ENCODE measurements around the gene NCS1. TPM values are rescaled to one million over a fixed set of nuclear protein-coding genes. Genes with fewer than 3 reads are reported as not detected.
"Not testable (repeated sequence)": the region's sequence is repeated elsewhere in the genome, so short reads cannot be mapped to it uniquely, and the experiment has no call there.

NCS1 gene
- total RNA-seq, 2 experiments from 2014 or later = 19.2 to 21.8 TPM

- ChIA-PET CTCF (interaction anchor here (0.8 to 5.5 kb wide), 12 partner anchors 12 to 354 kb away, joined by 3 to 34 read pairs (median 4); no protein-coding TSS in a partner anchor), POLR2A (no interaction called here)
Observed at GRCh38 chr9:130243015-130243881, 71.0 kb downstream of the NCS1 start.

- CTCF ChIA-PET = interaction anchor here (0.6 to 5.5 kb wide), 6 partner anchors 12 to 445 kb away, joined by 3 to 34 read pairs (median 6); no protein-coding TSS in a partner anchor
- POLR2A ChIA-PET = no interaction called here
Observed at GRCh38 chr9:130243882-130244170, 71.6 kb downstream of the NCS1 start.

GRCh38 chr9:130244548-130245165 lies 72.5 kb downstream of the NCS1 start:
- ChIA-PET POLR2A (no interaction called here), CTCF (interaction anchor here (0.6 to 5.5 kb wide), 5 partner anchors 15 to 446 kb away, joined by 3 to 34 read pairs (median 3); no protein-coding TSS in a partner anchor)

- CTCF ChIA-PET = interaction anchor here (1.1 to 1.2 kb wide), 2 partner anchors 117 to 159 kb away, joined by 3 to 5 read pairs; no protein-coding TSS in a partner anchor
- POLR2A ChIA-PET = no interaction called here
Observed at GRCh38 chr9:130245474-130245873, 73.3 kb downstream of the NCS1 start.

- CTCF ChIA-PET = interaction anchor here (0.6 to 1.3 kb wide), 4 partner anchors 9 to 160 kb away, joined by 3 to 5 read pairs (median 4); no protein-coding TSS in a partner anchor
Observed at GRCh38 chr9:130246126-130246525, 73.9 kb downstream of the NCS1 start.

GRCh38 chr9:130254747-130255630 lies 82.8 kb downstream of the NCS1 start:
- ChIA-PET POLR2A (no interaction called here), CTCF (interaction anchor here (0.7 to 1.0 kb wide), 2 partner anchors 8 to 12 kb away, joined by 3 to 5 read pairs; no protein-coding TSS in a partner anchor)

More at GRCh38 chr9:130246126-130246525, 73.9 kb downstream of the NCS1 start:
- POLR2A ChIA-PET = no interaction called here

- POLR2A ChIA-PET = no interaction called here
- CTCF ChIA-PET = interaction anchor here (0.8 to 1.0 kb wide), 2 partner anchors 12 to 13 kb away, joined by 3 read pairs; no protein-coding TSS in a partner anchor
Observed at GRCh38 chr9:130255631-130256134, 83.5 kb downstream of the NCS1 start.

GRCh38 chr9:130256644-130257043 lies 84.4 kb downstream of the NCS1 start:
- CTCF ChIA-PET = interaction anchor here (0.8 kb wide), 1 partner anchor 13 kb away, joined by 3 read pairs; no protein-coding TSS in a partner anchor
- POLR2A ChIA-PET = no interaction called here

- CTCF ChIA-PET = interaction anchor here (0.7 to 2.1 kb wide), 2 partner anchors 15 to 501 kb away, joined by 7 to 8 read pairs; no protein-coding TSS in a partner anchor
- POLR2A ChIA-PET = not testable (repeated sequence)
Observed at GRCh38 chr9:130258137-130258536, 85.9 kb downstream of the NCS1 start.

GRCh38 chr9:130259044-130259443 lies 86.8 kb downstream of the NCS1 start:
- ChIA-PET CTCF (interaction anchor here (0.7 to 2.1 kb wide), 2 partner anchors 16 to 502 kb away, joined by 7 to 8 read pairs; no protein-coding TSS in a partner anchor), POLR2A (no interaction called here)

GRCh38 chr9:130260816-130261765 lies 88.9 kb downstream of the NCS1 start:
- POLR2A ChIA-PET = no interaction called here
- CTCF ChIA-PET = no interaction called here

GRCh38 chr9:130262061-130262745 lies 90.0 kb downstream of the NCS1 start:
- ChIA-PET CTCF (interaction anchor here (0.7 kb wide), 1 partner anchor 8 kb away, joined by 5 read pairs; no protein-coding TSS in a partner anchor), POLR2A (no interaction called here)

GRCh38 chr9:130262771-130263170 lies 90.6 kb downstream of the NCS1 start:
- ChIA-PET POLR2A (no interaction called here), CTCF (interaction anchor here (0.7 kb wide), 1 partner anchor 8 kb away, joined by 5 read pairs; no protein-coding TSS in a partner anchor)

GRCh38 chr9:130263601-130264413 lies 91.6 kb downstream of the NCS1 start:
- ChIA-PET POLR2A (no interaction called here), CTCF (interaction anchor here (0.6 to 1.1 kb wide), 2 partner anchors 139 to 155 kb away, joined by 3 to 4 read pairs; no protein-coding TSS in a partner anchor)

- POLR2A ChIA-PET = interaction anchor here (0.6 kb wide), 1 partner anchor 154 kb away, joined by 6 read pairs; no protein-coding TSS in a partner anchor
- CTCF ChIA-PET = interaction anchor here (1.1 kb wide), 1 partner anchor 140 kb away, joined by 3 read pairs; no protein-coding TSS in a partner anchor
Observed at GRCh38 chr9:130264414-130265350, 92.5 kb downstream of the NCS1 start.

Measured in activated CD8-positive, alpha-beta memory T cell treated with anti-CD3 and anti-CD28 coated beads for 36 hours (primary cell).